ENCODE data around the gene FOXI2.

DNA sequence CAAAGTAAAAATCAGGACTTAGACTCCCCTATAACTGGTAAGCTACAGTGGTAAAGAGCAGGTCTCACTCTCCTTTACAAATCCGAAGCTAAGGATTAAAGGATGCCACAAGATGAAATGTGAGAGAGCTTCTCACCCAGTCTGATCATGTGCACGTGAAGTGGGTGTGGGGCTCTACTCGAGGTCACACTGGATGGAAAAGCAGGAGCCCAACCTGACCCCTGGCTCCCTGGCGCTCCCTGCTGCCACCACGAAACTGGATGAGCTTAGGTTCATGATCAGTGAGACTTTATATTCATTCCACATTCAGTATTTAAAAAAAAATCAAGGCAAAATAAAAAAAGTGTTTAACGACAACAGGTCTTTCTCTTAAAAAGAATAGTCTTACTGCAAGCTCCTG lies 21.7 kb upstream of the FOXI2 start:
- TF ChIP-seq, protein P1, sequence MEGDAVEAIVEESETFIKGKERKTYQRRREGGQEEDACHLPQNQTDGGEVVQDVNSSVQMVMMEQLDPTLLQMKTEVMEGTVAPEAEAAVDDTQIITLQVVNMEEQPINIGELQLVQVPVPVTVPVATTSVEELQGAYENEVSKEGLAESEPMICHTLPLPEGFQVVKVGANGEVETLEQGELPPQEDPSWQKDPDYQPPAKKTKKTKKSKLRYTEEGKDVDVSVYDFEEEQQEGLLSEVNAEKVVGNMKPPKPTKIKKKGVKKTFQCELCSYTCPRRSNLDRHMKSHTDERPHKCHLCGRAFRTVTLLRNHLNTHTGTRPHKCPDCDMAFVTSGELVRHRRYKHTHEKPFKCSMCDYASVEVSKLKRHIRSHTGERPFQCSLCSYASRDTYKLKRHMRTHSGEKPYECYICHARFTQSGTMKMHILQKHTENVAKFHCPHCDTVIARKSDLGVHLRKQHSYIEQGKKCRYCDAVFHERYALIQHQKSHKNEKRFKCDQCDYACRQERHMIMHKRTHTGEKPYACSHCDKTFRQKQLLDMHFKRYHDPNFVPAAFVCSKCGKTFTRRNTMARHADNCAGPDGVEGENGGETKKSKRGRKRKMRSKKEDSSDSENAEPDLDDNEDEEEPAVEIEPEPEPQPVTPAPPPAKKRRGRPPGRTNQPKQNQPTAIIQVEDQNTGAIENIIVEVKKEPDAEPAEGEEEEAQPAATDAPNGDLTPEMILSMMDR (IDR thresholded peaks at IDR 0.05): no peak
- no peak for TF ChIP-seq POLR2A (IDR thresholded peaks at IDR 0.05)

Measured in tibial nerve (tissue), 3 donors.